HepG2 (cell line): ENCODE results near the gene DENND4B. TPM values are rescaled to one million over a fixed set of nuclear protein-coding genes. Genes with fewer than 3 reads are reported as not detected.

ENCODE experiments used
- BORCS8-MEF2B ChIP-seq: sonication (generic); formaldehyde crosslinking; IDR thresholded peaks from 2 replicates; pipeline ENCODE4 v1.8.0; 2022; ENCODE audit warnings: mild to moderate bottlenecking, missing genetic modification reagents
- CREB3 ChIP-seq: sonication (generic); formaldehyde crosslinking; IDR thresholded peaks from 2 replicates; pipeline ENCODE4 v1.5.0; 2020; ENCODE audit warnings: missing genetic modification reagents
- DNMT1 ChIP-seq: sonication (generic); formaldehyde crosslinking; IDR thresholded peaks from 2 replicates; pipeline ENCODE4 v1.5.1; 2020; ENCODE audit warnings: mild to moderate bottlenecking, missing genetic modification reagents
- MYNN ChIP-seq: sonication (generic); formaldehyde crosslinking; IDR thresholded peaks from 2 replicates; pipeline ENCODE4 v1.4.0; 2020; ENCODE audit warnings: mild to moderate bottlenecking, low read depth, missing genetic modification reagents
- NAIF1 ChIP-seq: sonication (generic); formaldehyde crosslinking; IDR thresholded peaks from 2 replicates; pipeline ENCODE4 v1.5.0; 2020; ENCODE audit warnings: mild to moderate bottlenecking, missing genetic modification reagents, borderline replicate concordance
- NR2F6 ChIP-seq, 2 experiments: IDR thresholded peaks; 2 replicates each; pipeline ENCODE4 v1.6.1; 2016; ENCODE audit warnings: antibody characterized with exemption in 1 of 2, mild to moderate bottlenecking in 1 of 2
- NRL ChIP-seq: sonication (generic); formaldehyde crosslinking; IDR thresholded peaks from 2 replicates; pipeline ENCODE4 v1.5.0; 2020; ENCODE audit warnings: missing genetic modification reagents, mild to moderate bottlenecking, moderate library complexity, borderline replicate concordance
- PHB2 ChIP-seq: fragments of 450-650 bp; IDR thresholded peaks from 2 replicates; pipeline ENCODE4 v1.6.1; 2018; ENCODE audit not compliant: partially characterized antibody
- SALL1 ChIP-seq: sonication (generic); formaldehyde crosslinking; IDR thresholded peaks from 2 replicates; pipeline ENCODE4 v1.8.0; 2022; ENCODE audit warnings: mild to moderate bottlenecking, missing genetic modification reagents
- TBX2 ChIP-seq: sonication (generic); formaldehyde crosslinking; IDR thresholded peaks from 2 replicates; pipeline ENCODE4 v1.5.0; 2020; ENCODE audit warnings: missing genetic modification reagents, mild to moderate bottlenecking, borderline replicate concordance
- ZNF124 ChIP-seq: sonication (generic); formaldehyde crosslinking; IDR thresholded peaks from 2 replicates; pipeline ENCODE4 v1.4.0; 2020; ENCODE audit warnings: missing genetic modification reagents
- ZNF431 ChIP-seq: sonication (generic); formaldehyde crosslinking; IDR thresholded peaks from 2 replicates; pipeline ENCODE4 v1.9.0; 2022; ENCODE audit warnings: missing genetic modification reagents, low read depth, mild to moderate bottlenecking, borderline replicate concordance
- ZNF878 ChIP-seq: sonication (generic); formaldehyde crosslinking; IDR thresholded peaks from 2 replicates; pipeline ENCODE4 v1.8.1; 2023; ENCODE audit warnings: mild to moderate bottlenecking, missing genetic modification reagents, moderate library complexity
- polyA plus RNA-seq, 8 experiments: library from polyadenylated mRNA; depleted of rRNA in 3 of 8; stranded (reverse) in 7 of 8; unstranded in 1 of 8; fragments of >200 nt; fragmentation: Illumina TruSeq in 4 of 8; extraction: Trizol in 4 of 8; gene quantifications; 2 replicates each; pipeline versions ENCODE4 v1.2.1 to v1.2.3, GENCODE V29; 2011 to 2016; ENCODE audit warnings: low read depth in 4 of 8, missing spikeins in 1 of 8, mixed read lengths in 1 of 8; ENCODE audit not compliant: insufficient read depth in 1 of 8
- total RNA-seq, 5 experiments: library from RNA; depleted of rRNA; stranded (reverse); fragments of >200 nt; fragmentation: Illumina TruSeq; extraction: Trizol; gene quantifications; 2 replicates each; pipeline ENCODE4 v1.2.3, GENCODE V29; 2016; ENCODE audit warnings: low read depth in 1 of 5
- TF ChIP-seq, protein P1 (sequence below): sonication (generic); formaldehyde crosslinking; IDR thresholded peaks from 2 replicates; pipeline ENCODE4 v1.8.0; 2022; ENCODE audit warnings: mild to moderate bottlenecking, missing genetic modification reagents, moderate library complexity
- TF ChIP-seq, protein P2 (sequence below): sonication (generic); formaldehyde crosslinking; IDR thresholded peaks from 2 replicates; pipeline ENCODE4 v1.5.0; 2020; ENCODE audit warnings: mild to moderate bottlenecking, missing genetic modification reagents, borderline replicate concordance

Gene DENND4B
- total and polyA plus RNA-seq, 2 of the 13 experiments (the other 11 are each of a cell fraction or from before 2014, with no cell fraction given) = 15.1 to 20.3 TPM

DNA sequence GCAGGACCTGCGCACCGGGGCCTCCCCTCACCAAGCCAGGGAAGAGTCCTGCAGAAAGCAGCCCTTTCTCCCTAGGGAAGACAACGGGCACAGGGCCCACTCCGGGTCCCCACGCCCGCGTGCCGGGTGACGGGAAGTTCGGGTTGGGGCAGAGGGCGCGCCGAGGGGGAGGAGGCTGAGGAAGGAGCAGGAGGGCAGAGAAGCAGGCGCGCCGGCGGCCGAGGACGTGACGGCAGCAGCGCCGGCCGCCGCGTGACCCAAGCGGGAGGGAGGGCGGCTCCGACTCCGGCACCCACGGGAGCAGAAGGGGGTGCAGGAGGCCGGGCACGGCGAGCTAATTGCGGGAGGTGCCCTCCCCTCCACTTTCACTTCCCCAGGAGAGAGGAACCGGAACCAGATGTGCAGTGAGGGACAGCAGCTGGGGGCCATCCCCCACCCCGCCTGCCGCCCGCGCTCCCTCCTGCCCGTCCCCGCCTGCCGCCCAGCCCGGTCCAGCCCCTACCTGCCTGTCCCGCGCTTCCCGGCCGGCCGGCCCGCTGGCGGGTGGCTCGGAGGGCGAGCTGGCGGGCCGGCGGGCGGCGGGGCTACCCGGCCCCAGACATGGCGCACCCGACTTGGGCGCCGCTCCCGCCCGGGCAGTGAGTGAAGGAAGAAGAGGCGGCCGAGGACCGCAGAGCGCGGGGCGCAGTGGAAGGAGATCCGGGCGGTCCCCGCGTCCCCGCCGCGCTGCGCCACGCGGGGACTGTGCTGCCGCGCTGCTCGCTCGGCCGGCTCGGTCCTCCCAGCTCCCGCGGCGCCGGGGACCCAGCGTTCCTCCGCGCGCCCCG, 510 bp downstream of the DENND4B start (continued):
- peak; percentile 29; the same call in 1 of the 2 replicates for TF ChIP-seq BORCS8-MEF2B (CRISPR knock-in tag)
- TF ChIP-seq ZNF878 (CRISPR knock-in tag) = no peak
- no peak for TF ChIP-seq DNMT1
- TF ChIP-seq ZNF124 (CRISPR knock-in tag) = no peak
- TF ChIP-seq, protein P1, sequence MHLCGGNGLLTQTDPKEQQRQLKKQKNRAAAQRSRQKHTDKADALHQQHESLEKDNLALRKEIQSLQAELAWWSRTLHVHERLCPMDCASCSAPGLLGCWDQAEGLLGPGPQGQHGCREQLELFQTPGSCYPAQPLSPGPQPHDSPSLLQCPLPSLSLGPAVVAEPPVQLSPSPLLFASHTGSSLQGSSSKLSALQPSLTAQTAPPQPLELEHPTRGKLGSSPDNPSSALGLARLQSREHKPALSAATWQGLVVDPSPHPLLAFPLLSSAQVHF (CRISPR knock-in tag) = no peak
- TF ChIP-seq PHB2 = no peak
- 0 out of 2 replicates have a peak, but pooled peaks have one; percentile 25 for TF ChIP-seq SALL1 (CRISPR knock-in tag)
- no peak for TF ChIP-seq NAIF1 (CRISPR knock-in tag)
- TF ChIP-seq TBX2 (CRISPR knock-in tag) = peak; percentile 65; the same call in 1 of the 2 replicates
- no peak for TF ChIP-seq ZNF431 (CRISPR knock-in tag)
- TF ChIP-seq NR2F6 (IDR thresholded peaks at IDR 0.05) = no peak
- TF ChIP-seq NR2F6 (CRISPR knock-in tag; IDR thresholded peaks at IDR 0.05) = peak; percentile 33; the same call in 1 of the 2 replicates
- no peak for TF ChIP-seq CREB3 (CRISPR knock-in tag)
- peak; percentile 60 for TF ChIP-seq NRL
- no peak for TF ChIP-seq MYNN (CRISPR knock-in tag)
- TF ChIP-seq, protein P2, sequence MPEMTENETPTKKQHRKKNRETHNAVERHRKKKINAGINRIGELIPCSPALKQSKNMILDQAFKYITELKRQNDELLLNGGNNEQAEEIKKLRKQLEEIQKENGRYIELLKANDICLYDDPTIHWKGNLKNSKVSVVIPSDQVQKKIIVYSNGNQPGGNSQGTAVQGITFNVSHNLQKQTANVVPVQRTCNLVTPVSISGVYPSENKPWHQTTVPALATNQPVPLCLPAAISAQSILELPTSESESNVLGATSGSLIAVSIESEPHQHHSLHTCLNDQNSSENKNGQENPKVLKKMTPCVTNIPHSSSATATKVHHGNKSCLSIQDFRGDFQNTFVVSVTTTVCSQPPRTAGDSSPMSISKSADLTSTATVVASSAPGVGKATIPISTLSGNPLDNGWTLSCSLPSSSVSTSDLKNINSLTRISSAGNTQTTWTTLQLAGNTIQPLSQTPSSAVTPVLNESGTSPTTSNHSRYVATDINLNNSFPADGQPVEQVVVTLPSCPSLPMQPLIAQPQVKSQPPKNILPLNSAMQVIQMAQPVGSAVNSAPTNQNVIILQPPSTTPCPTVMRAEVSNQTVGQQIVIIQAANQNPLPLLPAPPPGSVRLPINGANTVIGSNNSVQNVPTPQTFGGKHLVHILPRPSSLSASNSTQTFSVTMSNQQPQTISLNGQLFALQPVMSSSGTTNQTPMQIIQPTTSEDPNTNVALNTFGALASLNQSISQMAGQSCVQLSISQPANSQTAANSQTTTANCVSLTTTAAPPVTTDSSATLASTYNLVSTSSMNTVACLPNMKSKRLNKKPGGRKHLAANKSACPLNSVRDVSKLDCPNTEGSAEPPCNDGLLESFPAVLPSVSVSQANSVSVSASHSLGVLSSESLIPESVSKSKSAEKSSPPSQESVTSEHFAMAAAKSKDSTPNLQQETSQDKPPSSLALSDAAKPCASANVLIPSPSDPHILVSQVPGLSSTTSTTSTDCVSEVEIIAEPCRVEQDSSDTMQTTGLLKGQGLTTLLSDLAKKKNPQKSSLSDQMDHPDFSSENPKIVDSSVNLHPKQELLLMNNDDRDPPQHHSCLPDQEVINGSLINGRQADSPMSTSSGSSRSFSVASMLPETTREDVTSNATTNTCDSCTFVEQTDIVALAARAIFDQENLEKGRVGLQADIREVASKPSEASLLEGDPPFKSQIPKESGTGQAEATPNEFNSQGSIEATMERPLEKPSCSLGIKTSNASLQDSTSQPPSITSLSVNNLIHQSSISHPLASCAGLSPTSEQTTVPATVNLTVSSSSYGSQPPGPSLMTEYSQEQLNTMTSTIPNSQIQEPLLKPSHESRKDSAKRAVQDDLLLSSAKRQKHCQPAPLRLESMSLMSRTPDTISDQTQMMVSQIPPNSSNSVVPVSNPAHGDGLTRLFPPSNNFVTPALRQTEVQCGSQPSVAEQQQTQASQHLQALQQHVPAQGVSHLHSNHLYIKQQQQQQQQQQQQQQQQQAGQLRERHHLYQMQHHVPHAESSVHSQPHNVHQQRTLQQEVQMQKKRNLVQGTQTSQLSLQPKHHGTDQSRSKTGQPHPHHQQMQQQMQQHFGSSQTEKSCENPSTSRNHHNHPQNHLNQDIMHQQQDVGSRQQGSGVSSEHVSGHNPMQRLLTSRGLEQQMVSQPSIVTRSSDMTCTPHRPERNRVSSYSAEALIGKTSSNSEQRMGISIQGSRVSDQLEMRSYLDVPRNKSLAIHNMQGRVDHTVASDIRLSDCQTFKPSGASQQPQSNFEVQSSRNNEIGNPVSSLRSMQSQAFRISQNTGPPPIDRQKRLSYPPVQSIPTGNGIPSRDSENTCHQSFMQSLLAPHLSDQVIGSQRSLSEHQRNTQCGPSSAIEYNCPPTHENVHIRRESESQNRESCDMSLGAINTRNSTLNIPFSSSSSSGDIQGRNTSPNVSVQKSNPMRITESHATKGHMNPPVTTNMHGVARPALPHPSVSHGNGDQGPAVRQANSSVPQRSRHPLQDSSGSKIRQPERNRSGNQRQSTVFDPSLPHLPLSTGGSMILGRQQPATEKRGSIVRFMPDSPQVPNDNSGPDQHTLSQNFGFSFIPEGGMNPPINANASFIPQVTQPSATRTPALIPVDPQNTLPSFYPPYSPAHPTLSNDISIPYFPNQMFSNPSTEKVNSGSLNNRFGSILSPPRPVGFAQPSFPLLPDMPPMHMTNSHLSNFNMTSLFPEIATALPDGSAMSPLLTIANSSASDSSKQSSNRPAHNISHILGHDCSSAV = no peak
